ENCODE results near the gene AAK1.

AAK1 gene

DNA sequence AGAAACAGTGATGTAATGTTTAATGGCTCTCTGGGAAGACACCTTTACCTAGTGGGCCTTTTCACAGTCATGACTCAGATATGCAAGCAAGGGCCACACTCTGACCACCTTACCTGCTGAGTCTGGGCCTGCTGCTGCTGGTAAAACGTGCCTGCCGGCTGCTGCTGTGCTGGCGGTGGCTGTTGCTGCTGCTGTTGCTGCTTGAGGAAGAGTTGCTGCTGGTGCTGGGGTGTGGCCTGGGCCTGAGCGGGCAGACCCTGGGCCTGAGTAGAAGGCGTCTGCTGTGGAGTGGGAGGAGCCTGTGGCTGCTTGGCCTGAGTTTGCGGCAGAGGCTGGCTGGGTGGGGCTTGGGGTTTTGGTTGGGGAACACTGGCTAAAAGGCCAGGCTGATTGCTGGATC lies 124.7 kb downstream of the AAK1 start:
- Histone ChIP-seq H3K9me3 (replicated peaks in 1 of 2; ENCODE audit: control insufficient read depth in 2 of 2, insufficient read depth in 1 of 2, low read depth in 1 of 2, low read length in 2 of 2) (no peaks in the 10 kb centered on the region), H3K4me2 (ENCODE audit: insufficient read depth, low read length, poor library complexity, severe bottlenecking) (no peak overlapping the region), H2BK5ac (ENCODE audit: low read length) (no peak overlapping the region), H3K9ac (ENCODE audit: low read depth, low read length, poor library complexity) (peak overlapping the region; percentile 17), H3K18ac (ENCODE audit: low read length) (no peak overlapping the region), H2AFZ (ENCODE audit: low read length) (no peak overlapping the region), H3K14ac (ENCODE audit: low read length) (peak overlapping the region; percentile 12), H3K27me3 (ENCODE audit: control insufficient read depth in 3 of 3, insufficient read depth in 3 of 3, low read depth in 1 of 3, low read length in 3 of 3) (no peaks in the 10 kb centered on the region), H2AK5ac (ENCODE audit: low read depth, low read length) (no peak overlapping the region), H4K91ac (ENCODE audit: low read depth, low read length, poor library complexity) (no peak overlapping the region), H3K36me3 (replicated peaks in 1 of 2; ENCODE audit: control insufficient read depth in 2 of 2, insufficient read depth in 2 of 2, low read length in 2 of 2) (peaks cover 8 to 83% of the 10 kb centered on the region in 2 donors), H3K23ac (ENCODE audit: low read depth, low read length, poor library complexity) (no peak overlapping the region), H2BK15ac (ENCODE audit: low read length) (no peak overlapping the region), H2BK120ac (ENCODE audit: low read depth, low read length) (no peak overlapping the region), H3K4me1 (ENCODE audit: control insufficient read depth in 2 of 2, insufficient read depth in 1 of 2, low read depth in 1 of 2, low read length in 2 of 2) (peaks cover 8 to 9% of the 10 kb centered on the region in 2 donors), H3K27ac (replicated peaks; ENCODE audit: low read length) (no peak overlapping the region), H4K8ac (ENCODE audit: low read depth, low read length) (peak overlapping the region; percentile 20), H3K4me3 (ENCODE audit: low read length in 2 of 2) (peak overlapping the region in 1 of 2 donors; percentile 38), H3K79me1 (ENCODE audit: low read depth, low read length) (no peaks in the 10 kb centered on the region), H2BK12ac (ENCODE audit: low read length) (no peak overlapping the region), H3K4ac (ENCODE audit: low read length) (no peak overlapping the region)
- no CpG with 5 or more reads among the region's 6 CpGs for WGBS, 2 donors (ENCODE audit: extremely low coverage in 2 of 2, insufficient read length in 2 of 2, insufficient replicate concordance in 1 of 2)
- DNase-seq (ENCODE audit: low spot score), result no peak

DNA sequence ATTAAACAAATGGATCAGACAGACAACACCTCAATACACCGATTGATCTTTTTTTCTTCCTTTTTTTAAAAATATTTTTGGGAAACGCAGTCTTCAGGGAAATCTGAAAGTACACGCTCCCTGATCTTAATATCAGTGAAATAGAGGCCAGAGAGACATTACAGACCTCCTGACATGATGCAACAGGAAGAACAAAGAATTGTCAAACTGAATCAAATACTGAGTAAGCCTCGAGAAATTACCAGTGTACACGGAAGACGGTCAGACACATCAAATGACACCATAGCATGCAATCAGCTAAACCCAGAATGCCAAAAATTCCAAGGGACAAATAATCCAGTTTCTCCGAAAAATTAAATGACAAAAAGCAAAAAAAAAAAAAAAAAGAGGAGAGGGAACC lies 126.1 kb downstream of the AAK1 start:
- Histone ChIP-seq H3K4me2 (ENCODE audit: insufficient read depth, low read length, poor library complexity, severe bottlenecking) (no peak overlapping the region), H3K14ac (ENCODE audit: low read length) (no peak overlapping the region), H3K27ac (replicated peaks; ENCODE audit: low read length) (no peak overlapping the region), H3K27me3 (ENCODE audit: control insufficient read depth in 3 of 3, insufficient read depth in 3 of 3, low read depth in 1 of 3, low read length in 3 of 3) (no peaks in the 10 kb centered on the region), H3K4me3 (ENCODE audit: low read length in 2 of 2) (no peak overlapping the region), H2BK12ac (ENCODE audit: low read length) (no peak overlapping the region), H2BK15ac (ENCODE audit: low read length) (no peak overlapping the region), H3K9ac (ENCODE audit: low read depth, low read length, poor library complexity) (no peak overlapping the region), H3K79me1 (ENCODE audit: low read depth, low read length) (no peaks in the 10 kb centered on the region), H3K23ac (ENCODE audit: low read depth, low read length, poor library complexity) (no peak overlapping the region), H2BK5ac (ENCODE audit: low read length) (no peak overlapping the region), H3K4me1 (ENCODE audit: control insufficient read depth in 2 of 2, insufficient read depth in 1 of 2, low read depth in 1 of 2, low read length in 2 of 2) (peaks cover 8 to 11% of the 10 kb centered on the region in 2 donors), H2AFZ (ENCODE audit: low read length) (no peak overlapping the region), H2AK5ac (ENCODE audit: low read depth, low read length) (no peak overlapping the region), H4K91ac (ENCODE audit: low read depth, low read length, poor library complexity) (no peak overlapping the region), H3K4ac (ENCODE audit: low read length) (no peak overlapping the region), H2BK120ac (ENCODE audit: low read depth, low read length) (no peak overlapping the region), H3K36me3 (replicated peaks in 1 of 2; ENCODE audit: control insufficient read depth in 2 of 2, insufficient read depth in 2 of 2, low read length in 2 of 2) (peaks cover 6 to 85% of the 10 kb centered on the region in 2 donors), H4K8ac (ENCODE audit: low read depth, low read length) (no peak overlapping the region), H3K9me3 (replicated peaks in 1 of 2; ENCODE audit: control insufficient read depth in 2 of 2, insufficient read depth in 1 of 2, low read depth in 1 of 2, low read length in 2 of 2) (no peaks in the 10 kb centered on the region), H3K18ac (ENCODE audit: low read length) (no peak overlapping the region)
- WGBS, 2 donors (ENCODE audit: extremely low coverage in 2 of 2, insufficient read length in 2 of 2, insufficient replicate concordance in 1 of 2), result no CpG with 5 or more reads among the region's 7 CpGs
- DNase-seq (ENCODE audit: low spot score), result no peak

DNA sequence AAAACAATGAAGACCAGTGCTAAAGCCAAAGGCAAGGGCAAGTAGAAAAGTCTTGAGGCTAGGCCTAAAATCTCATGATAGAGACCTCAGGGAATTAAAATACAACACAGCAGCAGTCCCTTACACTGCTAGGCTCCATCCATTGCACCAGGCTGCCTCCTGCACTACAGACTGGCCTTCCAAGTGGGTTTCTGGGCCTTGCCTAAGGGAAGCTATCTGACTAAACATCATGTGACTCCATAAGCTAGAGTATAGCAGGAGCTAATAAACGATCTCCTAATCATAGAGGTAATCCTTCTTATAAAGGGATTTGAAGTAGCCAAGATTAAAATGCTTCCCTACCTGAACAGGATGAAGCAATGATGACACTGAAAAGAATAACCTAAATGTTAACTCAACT lies 128.7 kb downstream of the AAK1 start:
- WGBS, 2 donors (ENCODE audit: extremely low coverage in 2 of 2, insufficient read length in 2 of 2, insufficient replicate concordance in 1 of 2), result no CpG with 5 or more reads among the region's 1 CpG

DNA sequence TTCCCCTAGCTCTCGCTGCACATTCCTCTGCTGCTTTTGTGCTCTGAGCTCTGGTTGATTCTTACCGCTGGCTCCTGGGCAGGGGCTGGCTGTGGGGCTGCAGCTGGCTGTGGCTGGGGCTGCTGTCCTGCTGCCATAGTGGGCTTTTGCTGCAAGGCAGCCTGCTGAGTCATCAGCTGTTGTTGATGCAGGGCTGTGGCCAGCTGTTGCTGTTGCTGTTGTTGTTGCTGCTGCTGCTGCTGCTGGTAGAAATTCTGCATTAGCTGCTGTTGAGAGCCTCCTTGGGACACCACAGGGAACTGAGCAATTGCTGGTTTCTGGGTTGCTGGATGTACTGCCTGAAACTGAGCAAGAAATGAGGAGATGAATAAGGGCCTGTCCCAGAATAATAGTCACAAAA lies 129.1 kb downstream of the AAK1 start:
- Histone ChIP-seq H3K27ac (replicated peaks; ENCODE audit: low read length) (peak overlapping the region; percentile 52), H3K23ac (ENCODE audit: low read depth, low read length, poor library complexity) (no peak overlapping the region), H2BK15ac (ENCODE audit: low read length) (no peak overlapping the region), H3K79me1 (ENCODE audit: low read depth, low read length) (no peaks in the 10 kb centered on the region), H3K27me3 (ENCODE audit: control insufficient read depth in 3 of 3, insufficient read depth in 3 of 3, low read depth in 1 of 3, low read length in 3 of 3) (no peaks in the 10 kb centered on the region), H3K14ac (ENCODE audit: low read length) (no peak overlapping the region), H2AFZ (ENCODE audit: low read length) (no peak overlapping the region), H3K36me3 (replicated peaks in 1 of 2; ENCODE audit: control insufficient read depth in 2 of 2, insufficient read depth in 2 of 2, low read length in 2 of 2) (peaks cover 8 to 86% of the 10 kb centered on the region in 2 donors), H3K4me1 (ENCODE audit: control insufficient read depth in 2 of 2, insufficient read depth in 1 of 2, low read depth in 1 of 2, low read length in 2 of 2) (peaks cover 10 to 11% of the 10 kb centered on the region in 2 donors), H4K8ac (ENCODE audit: low read depth, low read length) (no peak overlapping the region), H4K91ac (ENCODE audit: low read depth, low read length, poor library complexity) (no peak overlapping the region), H2AK5ac (ENCODE audit: low read depth, low read length) (no peak overlapping the region), H2BK120ac (ENCODE audit: low read depth, low read length) (no peak overlapping the region), H2BK5ac (ENCODE audit: low read length) (no peak overlapping the region), H2BK12ac (ENCODE audit: low read length) (no peak overlapping the region), H3K9ac (ENCODE audit: low read depth, low read length, poor library complexity) (no peak overlapping the region), H3K18ac (ENCODE audit: low read length) (no peak overlapping the region), H3K4ac (ENCODE audit: low read length) (no peak overlapping the region), H3K9me3 (replicated peaks in 1 of 2; ENCODE audit: control insufficient read depth in 2 of 2, insufficient read depth in 1 of 2, low read depth in 1 of 2, low read length in 2 of 2) (no peaks in the 10 kb centered on the region), H3K4me3 (ENCODE audit: low read length in 2 of 2) (no peak overlapping the region), H3K4me2 (ENCODE audit: insufficient read depth, low read length, poor library complexity, severe bottlenecking) (no peak overlapping the region)
- no CpG with 5 or more reads among the region's 2 CpGs for WGBS, 2 donors (ENCODE audit: extremely low coverage in 2 of 2, insufficient read length in 2 of 2, insufficient replicate concordance in 1 of 2)
- DNase-seq (ENCODE audit: low spot score), result peak; percentile 32

More for the DNA sequence above, 128.7 kb downstream of the AAK1 start:
- Histone ChIP-seq H4K8ac (ENCODE audit: low read depth, low read length) (no peak overlapping the region), H3K27ac (replicated peaks; ENCODE audit: low read length) (no peak overlapping the region), H3K9me3 (replicated peaks in 1 of 2; ENCODE audit: control insufficient read depth in 2 of 2, insufficient read depth in 1 of 2, low read depth in 1 of 2, low read length in 2 of 2) (no peaks in the 10 kb centered on the region), H3K23ac (ENCODE audit: low read depth, low read length, poor library complexity) (no peak overlapping the region), H3K4ac (ENCODE audit: low read length) (no peak overlapping the region), H2BK12ac (ENCODE audit: low read length) (no peak overlapping the region), H3K18ac (ENCODE audit: low read length) (no peak overlapping the region), H2AK5ac (ENCODE audit: low read depth, low read length) (no peak overlapping the region), H2BK15ac (ENCODE audit: low read length) (no peak overlapping the region), H3K9ac (ENCODE audit: low read depth, low read length, poor library complexity) (no peak overlapping the region), H4K91ac (ENCODE audit: low read depth, low read length, poor library complexity) (no peak overlapping the region), H3K27me3 (ENCODE audit: control insufficient read depth in 3 of 3, insufficient read depth in 3 of 3, low read depth in 1 of 3, low read length in 3 of 3) (no peaks in the 10 kb centered on the region), H2BK5ac (ENCODE audit: low read length) (no peak overlapping the region), H3K14ac (ENCODE audit: low read length) (no peak overlapping the region), H3K36me3 (replicated peaks in 1 of 2; ENCODE audit: control insufficient read depth in 2 of 2, insufficient read depth in 2 of 2, low read length in 2 of 2) (peaks cover 8 to 89% of the 10 kb centered on the region in 2 donors), H2AFZ (ENCODE audit: low read length) (no peak overlapping the region), H2BK120ac (ENCODE audit: low read depth, low read length) (no peak overlapping the region), H3K79me1 (ENCODE audit: low read depth, low read length) (no peaks in the 10 kb centered on the region), H3K4me3 (ENCODE audit: low read length in 2 of 2) (no peak overlapping the region), H3K4me2 (ENCODE audit: insufficient read depth, low read length, poor library complexity, severe bottlenecking) (no peak overlapping the region), H3K4me1 (ENCODE audit: control insufficient read depth in 2 of 2, insufficient read depth in 1 of 2, low read depth in 1 of 2, low read length in 2 of 2) (peaks cover 10 to 11% of the 10 kb centered on the region in 2 donors)
- no peak for DNase-seq (ENCODE audit: low spot score)

All from neuronal stem cell (in vitro differentiated cells).